GM18520 (cell line): ENCODE measurements around the gene TMEM119.

ENCODE experiments used
- ATAC-seq: cut with Tn5 transposase; IDR thresholded peaks from one replicate; pipeline ENCODE4 v1.9.1; 2021; ENCODE audit not compliant: unreplicated experiment

Gene TMEM119

GRCh38 chr12:108542320-108542719 is 55.6 kb downstream of the TMEM119 start:
- no peak for ATAC-seq
